HuH-7.5 (cell line): Measurements from ENCODE around the gene EPS8L2.

Experiments used
- DNase-seq: peaks from one replicate; pipeline ENCODE4 v3.0.0; 2011; ENCODE audit warnings: low spot score

The EPS8L2 gene

DNA sequence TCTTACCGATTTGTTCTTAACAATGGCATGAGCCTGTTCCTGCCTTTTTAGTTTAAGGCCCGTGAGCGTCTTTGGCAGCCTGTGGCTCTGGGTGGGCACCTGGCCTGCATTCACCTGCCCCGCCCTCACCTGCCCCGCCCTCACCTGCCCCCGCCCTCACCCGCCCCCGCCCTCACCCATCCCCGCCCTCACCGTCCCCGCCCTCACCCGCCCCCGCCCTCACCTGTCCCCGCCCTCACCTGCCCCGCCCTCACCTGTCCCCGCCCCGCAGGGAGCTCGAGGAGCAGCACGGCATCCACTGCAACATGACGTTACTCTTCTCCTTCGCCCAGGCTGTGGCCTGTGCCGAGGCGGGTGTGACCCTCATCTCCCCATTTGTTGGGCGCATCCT is 57.0 kb downstream of the EPS8L2 start:
- DNase-seq = no peak

DNA sequence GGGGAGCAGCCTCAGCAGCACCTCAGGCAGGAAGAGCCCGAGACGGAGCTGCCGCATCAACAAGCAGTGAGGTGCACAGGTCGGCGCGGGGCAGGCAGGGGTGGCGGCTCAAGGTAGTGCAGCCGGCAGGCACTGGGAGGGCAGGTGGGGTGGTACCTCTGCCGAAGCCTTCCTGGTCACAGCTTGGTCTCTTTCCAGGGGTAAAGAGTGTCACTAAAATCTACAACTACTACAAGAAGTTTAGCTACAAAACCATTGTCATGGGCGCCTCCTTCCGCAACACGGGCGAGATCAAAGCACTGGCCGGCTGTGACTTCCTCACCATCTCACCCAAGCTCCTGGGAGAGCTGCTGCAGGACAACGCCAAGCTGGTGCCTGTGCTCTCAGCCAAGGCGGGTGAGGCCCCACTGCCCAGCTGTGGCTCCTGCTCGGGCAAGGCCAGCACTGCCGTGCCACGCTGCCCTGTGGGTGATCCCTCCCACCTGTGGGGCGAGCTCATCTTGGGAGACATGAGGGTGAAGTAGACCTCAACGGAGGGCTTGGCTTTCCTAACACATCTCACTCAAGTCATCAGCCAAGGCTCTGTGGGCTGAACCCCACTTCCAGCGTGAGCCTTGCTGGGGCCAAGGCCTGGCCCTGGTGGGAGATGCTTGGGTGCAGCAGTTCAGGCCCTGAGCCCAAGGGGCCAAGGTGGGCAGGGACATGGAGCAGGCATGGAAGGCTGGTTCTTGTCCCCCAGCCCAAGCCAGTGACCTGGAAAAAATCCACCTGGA is 57.7 kb downstream of the EPS8L2 start:
- no peak for DNase-seq

DNA sequence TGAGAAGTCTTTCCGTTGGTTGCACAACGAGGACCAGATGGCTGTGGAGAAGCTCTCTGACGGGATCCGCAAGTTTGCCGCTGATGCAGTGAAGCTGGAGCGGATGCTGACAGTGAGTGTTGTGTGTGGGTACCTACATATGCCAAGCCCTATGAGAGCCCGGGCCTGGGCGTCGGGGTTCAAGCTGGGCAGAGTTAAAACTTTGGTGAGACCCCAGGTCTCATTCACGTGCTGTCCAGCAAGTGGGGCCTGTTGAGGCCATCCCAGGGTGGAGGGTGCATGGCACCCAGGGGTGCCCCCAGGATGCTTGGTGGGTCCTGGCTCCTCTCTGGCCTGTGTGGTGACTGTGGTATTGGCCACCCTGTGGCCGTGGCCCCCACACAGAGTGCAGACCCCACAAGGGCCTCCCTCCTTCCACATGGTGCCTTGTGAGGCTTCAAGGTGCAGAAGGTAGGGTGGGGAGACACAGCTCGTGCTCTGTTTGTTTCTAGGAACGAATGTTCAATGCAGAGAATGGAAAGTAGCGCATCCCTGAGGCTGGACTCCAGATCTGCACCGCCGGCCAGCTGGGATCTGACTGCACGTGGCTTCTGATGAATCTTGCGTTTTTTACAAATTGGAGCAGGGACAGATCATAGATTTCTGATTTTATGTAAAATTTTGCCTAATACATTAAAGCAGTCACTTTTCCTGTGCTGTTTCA is 58.4 kb downstream of the EPS8L2 start:
- DNase-seq = no peak

DNA sequence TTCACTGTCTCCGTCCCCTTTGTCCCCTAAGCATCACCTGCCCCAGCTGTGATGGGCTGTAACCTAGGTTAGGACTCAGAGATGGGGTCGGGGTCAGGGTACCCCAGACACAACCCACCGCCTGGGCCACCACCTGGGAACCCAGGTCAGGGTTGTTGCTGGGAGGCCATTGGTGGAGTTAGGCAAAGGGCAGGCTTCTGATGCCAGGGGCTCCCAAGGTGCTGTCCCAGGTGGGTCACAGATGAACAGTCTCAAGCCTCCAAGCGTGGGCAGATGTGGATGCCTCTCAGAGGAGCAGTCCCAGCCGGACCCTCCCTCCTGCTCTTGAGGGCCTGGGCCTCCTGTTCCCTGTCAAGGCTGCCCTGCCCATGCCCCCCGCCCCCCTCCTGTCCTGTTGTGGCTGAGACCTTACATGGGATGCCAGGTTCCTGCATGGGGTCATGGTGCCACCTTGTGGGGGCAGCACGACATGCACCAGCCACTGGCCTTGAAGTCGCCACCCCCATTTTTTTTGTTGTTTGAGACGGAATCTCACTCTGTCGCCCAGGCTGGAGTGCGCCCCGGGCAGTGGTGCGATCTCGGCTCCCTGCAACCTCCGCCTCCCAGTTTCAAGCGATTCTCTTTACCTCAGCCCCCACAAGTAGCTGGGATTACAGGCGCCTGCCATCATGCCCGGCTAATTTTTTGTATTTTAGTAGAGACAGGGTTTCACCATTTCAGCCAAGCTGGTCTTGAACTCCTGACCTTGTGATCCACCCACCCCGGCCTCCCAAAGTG is 59.2 kb downstream of the EPS8L2 start:
- DNase-seq = no peak

DNA sequence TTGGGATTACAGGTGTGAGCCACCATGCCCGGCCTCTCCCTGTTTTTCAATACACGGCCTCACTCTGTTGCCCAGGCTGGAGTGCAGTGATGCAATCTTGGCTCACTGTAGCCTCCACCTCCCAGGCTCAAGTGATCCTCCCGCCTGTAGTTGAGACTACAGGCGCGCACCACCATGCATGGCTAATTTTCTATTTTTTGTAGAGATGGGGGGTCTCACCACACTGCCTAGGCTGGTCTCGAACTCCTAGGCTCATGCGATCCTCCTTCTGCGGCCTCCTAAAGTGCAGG is 59.7 kb downstream of the EPS8L2 start:
- DNase-seq = no peak

DNA sequence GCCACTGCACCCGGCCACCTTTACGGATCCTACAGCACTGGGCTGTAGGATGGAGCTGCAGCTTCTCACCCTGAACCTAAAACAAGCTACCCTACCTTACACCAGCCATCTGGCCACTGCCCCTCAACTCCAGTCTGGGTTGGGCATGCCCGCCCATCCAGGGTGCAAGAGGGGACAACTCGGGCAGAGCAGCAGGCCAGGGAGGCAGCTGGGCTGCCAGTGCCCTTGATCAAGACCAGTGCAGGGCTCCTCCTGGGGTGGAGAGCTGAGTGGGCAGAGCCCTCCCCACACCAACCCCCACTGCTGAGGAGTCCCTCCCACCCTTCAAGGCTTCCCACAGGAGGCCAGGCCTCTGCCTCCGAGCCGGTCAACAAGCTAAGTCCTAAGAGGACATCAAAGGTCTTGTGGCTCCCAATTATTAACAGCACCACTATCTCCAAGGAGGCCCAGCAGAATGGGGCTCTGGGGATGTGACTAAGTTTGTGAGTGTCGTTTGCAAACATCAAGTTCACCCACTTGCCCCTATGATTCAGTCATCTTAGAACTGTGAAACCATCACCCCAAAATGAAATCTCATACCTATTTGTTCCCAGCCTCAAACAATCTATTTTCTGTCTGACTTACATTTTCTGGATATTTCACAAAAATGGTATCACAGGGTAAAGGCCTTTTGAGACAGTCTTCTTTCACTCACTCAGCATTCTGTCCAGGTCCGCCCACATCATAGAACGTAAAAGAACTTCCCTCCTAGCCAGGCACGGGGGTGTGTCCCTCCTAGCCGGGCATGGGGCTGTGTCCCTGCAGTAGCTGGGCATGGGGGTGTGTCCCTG is 60.3 kb downstream of the EPS8L2 start:
- no peak for DNase-seq

DNA sequence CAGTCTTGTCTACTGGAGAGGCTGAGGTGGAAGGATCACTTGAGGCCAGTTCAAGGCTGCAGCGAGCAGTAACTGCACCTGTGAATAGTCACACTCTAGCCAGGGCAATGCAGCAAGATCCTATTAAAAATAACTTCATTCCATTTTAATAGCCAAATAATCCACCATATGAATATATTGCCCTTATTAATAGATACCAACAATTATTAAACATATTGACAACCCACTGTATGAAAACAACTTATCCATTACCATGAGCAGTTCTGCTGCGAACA is 60.8 kb downstream of the EPS8L2 start:
- no peak for DNase-seq

DNA sequence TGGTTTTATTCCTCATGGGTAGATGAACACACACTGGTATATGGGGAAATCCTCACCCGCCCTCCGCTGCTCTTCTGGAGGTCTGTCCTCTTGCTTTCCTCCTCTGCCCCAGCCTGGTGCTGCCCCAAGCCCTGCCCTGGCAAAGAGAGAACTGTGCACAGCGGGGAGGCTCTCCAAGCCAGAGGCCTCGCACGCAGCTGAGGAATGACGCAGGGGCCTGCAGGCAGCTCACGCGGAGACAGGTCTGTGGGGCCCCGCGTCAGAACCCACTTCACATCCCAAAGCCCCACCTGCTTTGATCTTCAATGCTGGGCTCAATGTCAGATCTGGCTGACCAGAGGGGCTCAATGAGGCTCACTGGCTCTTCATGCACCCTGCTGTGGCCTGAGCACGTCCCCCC is 61.2 kb downstream of the EPS8L2 start:
- DNase-seq = no peak

DNA sequence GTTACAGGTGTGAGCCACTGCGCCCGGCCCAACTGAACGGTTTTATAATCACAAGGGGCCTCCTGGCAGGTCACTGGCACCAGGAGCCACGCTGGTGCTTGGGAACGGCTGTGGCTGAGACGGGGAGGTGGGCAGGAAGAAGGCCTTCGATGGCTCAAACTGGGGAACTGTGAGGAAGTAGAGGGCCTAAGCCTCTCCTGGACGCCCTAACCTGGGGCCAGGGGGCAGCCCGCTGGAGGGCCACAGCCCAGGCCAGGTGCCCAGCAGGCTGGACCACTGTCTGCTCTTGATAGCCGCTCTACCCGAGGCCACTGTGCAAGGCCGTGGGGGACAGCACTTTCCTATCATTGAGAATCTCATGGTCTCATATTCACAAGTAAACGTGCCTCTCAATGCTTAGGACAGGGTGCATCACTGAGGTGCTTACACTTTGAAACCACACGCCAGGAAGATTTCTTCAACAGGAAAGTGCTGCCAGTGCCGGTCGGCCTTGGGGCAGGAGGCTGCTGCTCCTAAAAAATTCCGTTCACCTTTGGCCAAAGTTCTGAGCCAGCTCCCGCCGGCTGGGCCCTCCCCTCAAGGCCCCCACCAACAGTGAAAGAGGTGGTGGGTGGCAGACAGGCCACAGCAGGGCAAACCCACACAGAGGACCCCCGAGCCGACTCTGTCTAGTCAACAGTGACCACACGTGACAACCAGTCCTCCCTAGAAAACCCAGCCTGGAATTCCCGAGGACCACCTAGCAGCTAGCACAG is 64.0 kb downstream of the EPS8L2 start:
- no peak for DNase-seq

DNA sequence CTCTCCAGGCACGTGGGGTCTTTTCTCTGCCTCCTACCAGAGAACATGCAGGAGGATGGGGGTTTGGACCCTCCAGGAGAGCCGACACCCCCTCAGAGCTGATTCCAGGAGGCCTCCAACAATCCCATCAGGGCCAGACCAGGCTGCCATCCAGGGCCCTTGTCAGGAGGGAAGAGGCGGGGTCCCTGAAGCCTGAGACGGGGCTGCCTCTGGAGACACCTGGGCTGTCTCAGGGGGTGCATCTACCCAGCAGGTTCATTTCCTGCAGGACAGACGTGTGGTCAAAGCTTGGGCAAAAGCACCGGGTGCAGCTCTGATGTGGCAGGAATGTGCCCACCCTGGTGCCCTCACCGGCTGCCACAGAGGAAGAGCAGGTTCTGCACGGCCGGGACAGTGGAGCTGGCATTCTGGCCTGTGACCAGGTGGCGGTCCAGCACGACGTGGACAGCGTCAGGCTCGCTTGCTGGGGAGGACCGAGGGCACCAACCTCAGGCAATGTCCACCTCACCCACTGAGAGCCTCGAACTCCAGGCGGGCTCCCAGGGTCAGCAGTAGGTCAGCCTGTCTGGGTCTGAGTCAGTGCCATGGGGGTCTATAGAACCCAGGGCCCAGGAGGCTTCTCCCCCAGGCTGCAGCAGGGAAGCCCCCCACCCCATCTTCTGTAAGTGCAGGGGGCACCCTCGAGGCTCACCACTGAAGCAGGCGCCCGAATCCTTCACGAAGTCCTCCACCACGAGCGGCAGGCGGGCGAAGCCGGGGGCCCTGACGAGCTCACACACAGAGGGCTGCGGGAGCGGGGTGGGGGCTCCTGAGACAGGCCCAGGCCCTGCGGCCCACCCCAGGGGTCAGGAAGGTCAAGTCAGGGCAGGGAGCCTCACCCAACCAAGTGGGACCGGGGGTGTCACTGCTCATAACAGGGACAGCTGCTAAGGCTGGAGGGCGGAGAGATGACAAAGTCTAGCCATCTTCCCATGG is 64.9 kb downstream of the EPS8L2 start:
- no peak for DNase-seq

DNA sequence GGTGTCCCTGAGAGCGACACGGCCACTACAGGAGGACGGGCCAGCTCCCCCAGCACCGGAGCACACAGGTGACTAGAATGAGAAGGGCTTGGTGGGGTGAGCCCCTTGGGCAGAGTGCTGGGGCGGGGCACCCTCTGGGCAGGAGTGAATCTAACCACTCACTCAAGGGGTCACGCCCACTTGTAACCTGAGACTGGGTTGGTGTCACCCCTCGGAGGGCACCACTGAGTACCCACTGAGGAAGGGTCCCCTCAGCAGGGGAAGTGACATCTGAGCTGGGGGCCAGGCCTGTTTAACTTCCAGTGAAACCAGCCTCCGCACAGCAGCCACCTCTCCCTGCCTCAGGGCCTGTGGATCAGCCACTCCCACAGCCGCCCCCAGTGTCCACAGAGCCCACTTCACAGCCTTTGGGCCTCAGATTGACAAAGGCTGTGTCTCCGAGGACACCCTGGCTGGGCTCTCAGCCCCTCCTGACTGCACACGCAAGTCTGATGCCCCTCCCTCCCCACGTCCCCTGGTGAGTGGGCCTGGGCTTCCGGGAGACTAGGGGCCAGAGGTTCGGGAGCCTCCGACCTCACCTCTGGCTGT is 65.7 kb downstream of the EPS8L2 start:
- DNase-seq = no peak

DNA sequence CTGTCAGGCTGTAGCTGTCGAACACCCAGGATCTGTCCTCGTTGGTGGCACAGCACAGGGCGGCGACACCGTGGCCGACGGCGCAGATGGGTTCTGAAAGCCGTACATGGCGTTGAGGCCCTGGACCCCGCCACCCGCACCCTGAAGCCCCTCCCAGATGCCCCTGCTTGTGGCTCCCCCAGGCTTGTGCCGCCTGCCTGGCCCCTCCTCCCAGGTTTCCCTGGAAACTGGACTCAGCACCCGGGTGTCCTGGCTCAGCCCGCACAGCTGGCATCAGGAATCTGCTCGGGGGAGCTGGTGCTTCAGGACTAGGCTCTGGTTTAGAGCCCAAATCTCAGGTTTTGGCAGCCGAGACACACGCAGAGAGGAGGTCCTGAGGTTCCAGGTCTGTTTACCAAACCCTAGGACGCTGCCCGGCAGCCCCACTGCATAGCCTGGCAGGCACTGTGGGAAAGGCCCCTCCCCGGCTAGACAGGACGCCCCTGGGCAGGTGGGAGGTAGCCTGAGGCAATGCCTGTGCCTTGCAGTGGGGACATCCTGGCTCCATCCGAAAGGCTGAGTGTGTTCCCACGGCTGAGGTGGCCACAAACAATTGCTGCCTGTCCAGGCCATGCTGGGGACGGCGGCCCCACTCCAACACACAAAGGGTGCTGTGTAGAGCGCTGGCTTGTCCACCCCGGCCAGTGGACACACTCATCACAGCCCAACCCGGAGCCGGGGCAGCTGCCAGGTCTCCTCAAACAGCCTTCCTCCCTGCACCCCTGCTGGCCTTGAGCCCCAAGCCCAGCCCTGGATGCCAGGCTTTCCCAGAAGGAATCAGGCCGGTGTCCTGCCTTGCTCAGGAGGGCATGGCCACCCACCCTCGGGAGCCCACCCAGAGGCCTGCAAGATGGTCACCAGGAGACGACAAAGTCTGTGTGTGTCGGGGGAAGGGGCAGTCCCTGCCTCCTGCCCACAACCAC is 66.7 kb downstream of the EPS8L2 start:
- no peak for DNase-seq

DNA sequence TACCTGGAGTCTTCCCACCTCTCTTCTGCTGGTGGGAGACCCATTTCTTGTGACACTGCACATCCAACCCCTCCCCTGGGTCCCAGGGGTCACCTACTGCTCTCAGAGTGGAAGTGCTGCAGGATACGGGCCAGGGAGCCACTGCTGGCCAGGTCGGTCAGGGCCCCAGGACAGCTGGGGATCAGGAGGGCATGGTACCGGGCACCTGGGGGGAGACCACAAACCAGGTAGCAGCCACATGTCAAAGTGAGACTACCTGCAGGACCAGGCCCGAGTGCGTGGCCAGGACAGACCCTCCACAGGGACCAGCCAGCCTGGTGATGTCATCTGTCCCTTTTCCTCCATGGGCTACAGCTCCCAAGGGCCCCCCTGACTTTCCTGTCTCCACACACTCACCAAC is 67.4 kb downstream of the EPS8L2 start:
- no peak for DNase-seq

DNA sequence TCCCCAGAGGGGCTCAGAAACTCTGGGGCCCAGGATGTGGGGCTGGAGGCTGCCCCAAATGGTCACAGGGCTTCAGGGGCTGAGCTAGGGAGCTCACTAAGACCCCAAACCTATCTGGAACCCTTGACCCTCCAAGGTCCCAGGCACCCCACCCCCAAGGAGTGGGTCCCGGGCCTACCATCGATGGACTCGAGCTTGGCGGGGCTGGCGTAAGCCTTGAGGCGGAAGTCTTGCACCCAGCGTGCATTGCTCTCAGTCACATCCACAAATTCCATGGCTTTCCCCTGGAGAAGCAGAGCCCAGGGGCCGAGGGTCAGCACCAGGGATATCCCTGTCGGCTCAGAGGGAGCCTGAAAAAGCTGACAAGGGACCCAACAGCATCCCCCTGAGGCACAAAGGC is 67.8 kb downstream of the EPS8L2 start:
- no peak for DNase-seq

DNA sequence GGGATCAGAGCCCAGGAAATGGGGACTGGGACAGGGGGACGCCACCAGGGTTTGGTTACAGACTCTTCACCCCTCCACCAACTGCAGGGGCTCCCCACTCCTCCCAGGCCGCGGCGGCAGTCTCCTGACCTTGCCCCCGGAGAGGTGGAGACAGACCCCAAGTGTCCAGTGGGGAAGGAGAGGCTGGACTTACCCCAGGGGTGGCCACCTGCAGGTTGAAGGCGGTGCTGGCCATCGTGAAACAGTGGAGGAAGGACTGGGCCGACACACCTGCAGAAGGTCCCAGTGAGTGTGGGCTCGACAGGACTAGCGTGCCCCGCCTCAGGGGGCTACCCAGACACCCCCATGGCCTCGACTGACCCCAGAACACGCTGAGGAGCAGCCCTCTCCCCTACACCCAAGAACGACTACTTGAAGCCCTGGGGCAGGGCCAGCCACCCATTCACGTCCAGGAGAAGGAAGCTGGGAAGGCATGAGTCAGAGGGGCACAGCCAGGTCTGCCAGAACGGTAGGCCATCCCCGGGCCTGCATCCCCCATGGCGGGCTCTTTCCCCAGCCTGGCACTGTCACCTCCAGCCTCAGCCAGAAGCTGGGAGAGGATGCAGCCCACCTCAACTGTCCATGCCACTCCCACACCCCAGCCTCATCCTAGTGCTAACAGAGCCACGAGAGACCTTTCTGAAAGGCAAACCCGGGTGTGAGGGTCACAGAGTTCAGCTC is 69.0 kb downstream of the EPS8L2 start:
- no peak for DNase-seq

DNA sequence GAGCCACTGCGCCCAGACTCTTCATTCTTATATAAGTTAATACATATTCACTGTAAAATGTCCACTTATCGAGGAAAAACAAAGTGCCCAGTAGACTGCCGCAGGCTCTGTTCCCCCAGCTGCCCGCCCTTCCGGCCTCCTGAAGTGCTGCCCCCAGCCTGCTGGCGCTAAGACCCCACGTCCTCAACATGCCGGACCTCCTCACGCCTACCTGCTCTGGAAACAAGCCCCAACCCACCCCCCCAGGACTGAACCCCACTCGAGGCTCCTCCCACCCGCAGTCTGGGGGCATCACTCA is 70.2 kb downstream of the EPS8L2 start:
- no peak for DNase-seq

DNA sequence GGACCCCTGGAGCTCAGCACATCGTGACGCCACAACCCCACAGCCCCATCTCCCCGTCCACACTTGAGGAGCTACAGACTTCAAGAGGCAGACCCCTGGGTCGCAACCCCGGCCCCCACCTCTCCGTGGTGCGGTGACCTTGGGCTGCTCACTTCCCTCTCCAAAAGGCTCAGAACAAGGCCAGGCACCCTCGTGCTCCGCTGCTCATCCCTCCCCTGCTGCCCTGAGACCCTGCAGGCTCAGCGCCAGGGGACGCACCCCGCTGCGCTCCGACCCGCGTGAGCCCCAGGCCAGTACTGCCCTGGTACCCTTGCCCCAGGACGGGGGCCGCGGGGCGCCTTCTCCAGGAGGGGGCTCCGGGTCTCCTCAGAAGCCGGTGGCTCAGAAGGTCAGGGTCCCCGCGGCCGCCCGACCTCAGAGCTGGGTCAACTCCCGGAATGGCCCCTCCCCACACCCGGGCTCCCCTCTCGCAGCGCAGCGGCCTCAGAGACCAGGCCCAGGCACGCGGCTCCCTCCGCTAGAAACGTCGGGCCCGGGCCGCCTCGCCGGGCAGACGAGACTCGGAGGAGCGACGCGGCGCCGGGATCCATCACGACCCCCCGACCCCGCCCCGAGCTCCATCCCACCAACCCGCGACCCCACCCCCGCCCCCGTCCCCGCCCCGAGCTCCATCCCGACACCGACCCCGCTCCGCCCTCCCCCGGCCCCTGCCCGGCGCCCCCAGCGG is 70.7 kb downstream of the EPS8L2 start:
- peak; percentile 86 for DNase-seq
